ENCODE results near the gene GLI1. TPM values are rescaled to one million over a fixed set of nuclear protein-coding genes. Genes with fewer than 3 reads are reported as not detected.
"Not testable (repeated sequence)": the region's sequence is repeated elsewhere in the genome, so short reads cannot be mapped to it uniquely, and the experiment has no call there.

Gene GLI1
- total and polyA plus RNA-seq, 4 donors = 0.74 to 5.7 (median 2.1) TPM

DNA sequence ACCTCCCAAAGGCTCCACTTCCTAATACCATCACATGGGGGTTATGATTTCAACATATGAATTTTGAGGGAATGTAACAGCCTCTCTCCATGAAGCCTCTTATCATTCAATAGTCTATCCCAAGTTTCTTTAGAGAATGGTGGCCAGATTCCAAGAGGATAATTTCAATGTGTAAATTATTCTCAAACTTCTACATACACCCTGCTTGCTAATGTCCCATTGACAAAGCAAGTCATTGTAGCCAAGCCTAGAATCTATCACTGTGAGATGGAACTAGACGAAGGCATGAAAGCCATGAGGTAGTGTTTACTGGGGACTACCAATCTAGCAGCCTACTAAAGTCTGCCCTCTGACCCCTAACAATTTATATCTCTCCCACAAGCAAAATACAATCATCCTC is 21.2 kb upstream of the GLI1 start:
- no peaks in the 10 kb centered on the region for H3K9me3 ChIP-seq (ENCODE audit: control insufficient read depth in 4 of 4, insufficient read depth in 3 of 4, low read length in 3 of 4)
- H3K27ac ChIP-seq (ENCODE audit: low read depth in 1 of 2, low read length in 1 of 2) = no peak overlapping the region
- TF ChIP-seq, protein P1, sequence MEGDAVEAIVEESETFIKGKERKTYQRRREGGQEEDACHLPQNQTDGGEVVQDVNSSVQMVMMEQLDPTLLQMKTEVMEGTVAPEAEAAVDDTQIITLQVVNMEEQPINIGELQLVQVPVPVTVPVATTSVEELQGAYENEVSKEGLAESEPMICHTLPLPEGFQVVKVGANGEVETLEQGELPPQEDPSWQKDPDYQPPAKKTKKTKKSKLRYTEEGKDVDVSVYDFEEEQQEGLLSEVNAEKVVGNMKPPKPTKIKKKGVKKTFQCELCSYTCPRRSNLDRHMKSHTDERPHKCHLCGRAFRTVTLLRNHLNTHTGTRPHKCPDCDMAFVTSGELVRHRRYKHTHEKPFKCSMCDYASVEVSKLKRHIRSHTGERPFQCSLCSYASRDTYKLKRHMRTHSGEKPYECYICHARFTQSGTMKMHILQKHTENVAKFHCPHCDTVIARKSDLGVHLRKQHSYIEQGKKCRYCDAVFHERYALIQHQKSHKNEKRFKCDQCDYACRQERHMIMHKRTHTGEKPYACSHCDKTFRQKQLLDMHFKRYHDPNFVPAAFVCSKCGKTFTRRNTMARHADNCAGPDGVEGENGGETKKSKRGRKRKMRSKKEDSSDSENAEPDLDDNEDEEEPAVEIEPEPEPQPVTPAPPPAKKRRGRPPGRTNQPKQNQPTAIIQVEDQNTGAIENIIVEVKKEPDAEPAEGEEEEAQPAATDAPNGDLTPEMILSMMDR (IDR thresholded peaks at IDR 0.05; ENCODE audit: control extremely low read depth, extremely low read depth) = no peak
- H3K4me1 ChIP-seq (ENCODE audit: control insufficient read depth in 5 of 5, insufficient read depth in 5 of 5, low read length in 5 of 5) = peaks cover 0 to 3% (median 0%) of the 10 kb centered on the region in 5 donors
- ATAC-seq (ENCODE audit: insufficient read depth, low FRiP score) (no peak), DNase-seq (no peak)
- no peaks in the 10 kb centered on the region for H3K27me3 ChIP-seq (ENCODE audit: control insufficient read depth in 3 of 3, insufficient read depth in 3 of 3, low read length in 2 of 3)
- H3K4me3 ChIP-seq = no peak overlapping the region
- H3K36me3 ChIP-seq (ENCODE audit: control insufficient read depth in 4 of 4, insufficient read depth in 4 of 4, low read length in 4 of 4) = no peaks in the 10 kb centered on the region
- no peak overlapping the region for H3K9ac ChIP-seq (ENCODE audit: insufficient read depth in 1 of 2, low read length in 2 of 2)
- WGBS, 2 donors = 90 to 95% methylated on average over 1 of the region's 1 CpG

DNA sequence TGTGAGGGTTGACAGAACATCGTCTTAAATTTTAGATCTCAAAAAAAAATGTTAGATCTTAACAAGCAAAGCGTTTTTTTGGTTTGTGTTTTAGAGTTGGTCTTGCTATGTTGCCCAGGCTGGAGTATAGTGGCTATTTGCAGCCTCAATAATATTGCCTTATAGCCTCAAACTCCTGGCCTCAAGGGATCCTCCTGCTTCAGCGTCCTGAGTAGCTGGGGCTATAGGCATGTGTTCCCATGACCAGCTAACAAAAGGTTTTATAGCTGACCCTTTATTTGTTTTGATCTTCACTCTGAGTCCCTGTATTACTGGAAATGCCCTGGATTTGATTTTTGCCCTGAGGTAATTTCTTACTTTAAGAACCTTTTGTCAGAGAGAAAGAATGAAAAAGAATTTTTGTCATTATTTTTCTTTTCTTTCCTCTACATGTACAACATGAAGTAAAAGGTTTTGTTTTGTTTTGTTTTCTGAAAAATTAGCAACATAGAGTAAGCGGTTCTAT is 19.8 kb upstream of the GLI1 start:
- Histone ChIP-seq H3K9me3 (ENCODE audit: control insufficient read depth in 4 of 4, insufficient read depth in 3 of 4, low read length in 3 of 4) (no peaks in the 10 kb centered on the region), H3K36me3 (ENCODE audit: control insufficient read depth in 4 of 4, insufficient read depth in 4 of 4, low read length in 4 of 4) (no peaks in the 10 kb centered on the region), H3K27me3 (ENCODE audit: control insufficient read depth in 3 of 3, insufficient read depth in 3 of 3, low read length in 2 of 3) (no peaks in the 10 kb centered on the region), H3K4me1 (ENCODE audit: control insufficient read depth in 5 of 5, insufficient read depth in 5 of 5, low read length in 5 of 5) (peaks cover 0 to 2% (median 0%) of the 10 kb centered on the region in 5 donors), H3K4me3 (no peak overlapping the region), H3K9ac (ENCODE audit: insufficient read depth in 1 of 2, low read length in 2 of 2) (no peak overlapping the region), H3K27ac (ENCODE audit: low read depth in 1 of 2, low read length in 1 of 2) (no peak overlapping the region)
- ATAC-seq (ENCODE audit: insufficient read depth, low FRiP score) (no peak), DNase-seq (no peak)
- 82 to 91% methylated on average over 4 of the region's 4 CpGs for WGBS, 2 donors
- TF ChIP-seq, protein P1 (IDR thresholded peaks at IDR 0.05; ENCODE audit: control extremely low read depth, extremely low read depth) = no peak

DNA sequence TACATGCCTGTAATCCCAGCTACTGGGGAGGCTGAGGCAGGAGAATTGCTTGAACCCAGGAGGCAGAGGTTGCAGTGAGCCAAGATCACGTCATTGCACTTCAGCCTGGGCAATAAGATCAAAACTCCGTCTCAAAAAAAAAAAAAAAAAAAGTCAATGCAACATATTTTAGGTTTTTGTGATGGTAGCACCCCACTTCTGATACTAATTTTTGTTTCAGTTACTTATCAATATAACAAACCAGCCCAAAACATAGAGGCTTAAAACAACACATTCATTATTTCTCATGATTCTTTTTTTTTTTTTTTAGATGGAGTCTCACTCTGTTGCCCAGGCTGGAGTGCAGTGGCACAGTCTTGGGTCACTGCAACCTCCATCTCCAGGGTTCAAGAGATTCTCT is 18.2 kb upstream of the GLI1 start:
- H3K27me3 ChIP-seq (ENCODE audit: control insufficient read depth in 3 of 3, insufficient read depth in 3 of 3, low read length in 2 of 3); H3K27ac ChIP-seq (ENCODE audit: low read depth in 1 of 2, low read length in 1 of 2); ATAC-seq (ENCODE audit: insufficient read depth, low FRiP score); H3K9ac ChIP-seq (ENCODE audit: insufficient read depth in 1 of 2, low read length in 2 of 2); H3K4me1 ChIP-seq (ENCODE audit: control insufficient read depth in 5 of 5, insufficient read depth in 5 of 5, low read length in 5 of 5); H3K4me3 ChIP-seq; H3K36me3 ChIP-seq (ENCODE audit: control insufficient read depth in 4 of 4, insufficient read depth in 4 of 4, low read length in 4 of 4); H3K9me3 ChIP-seq (ENCODE audit: control insufficient read depth in 4 of 4, insufficient read depth in 3 of 4, low read length in 3 of 4); DNase-seq: not testable (repeated sequence)
- WGBS, 2 donors = 95 to 100% methylated on average over 2 of the region's 2 CpGs

DNA sequence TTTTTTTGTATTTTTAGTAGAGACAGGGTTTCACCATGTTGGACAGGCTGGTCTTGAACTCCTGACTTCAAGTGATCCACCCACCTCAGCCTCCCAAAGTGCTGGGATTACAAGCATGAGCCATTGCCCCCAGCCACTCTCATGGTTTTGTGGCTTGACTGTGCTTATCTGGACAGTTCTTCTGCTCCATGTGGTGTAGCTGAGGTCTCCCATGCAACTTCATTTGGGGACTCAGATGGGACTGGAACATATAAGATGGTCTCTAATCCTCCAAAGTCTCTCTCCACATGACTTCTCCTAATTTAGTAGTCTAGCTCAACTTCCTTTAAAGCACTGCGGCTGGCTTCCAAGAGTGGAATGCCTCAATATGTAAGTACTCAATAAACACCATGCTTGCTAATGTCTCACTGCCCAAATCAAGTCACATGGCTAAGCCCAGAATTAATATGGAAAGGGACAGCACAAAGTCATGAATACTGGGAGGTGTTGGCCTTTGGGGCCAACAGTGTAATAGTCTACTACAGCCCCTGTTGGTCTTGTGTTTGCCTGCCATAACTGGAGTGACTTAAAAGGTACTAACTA is 17.6 kb upstream of the GLI1 start:
- Histone ChIP-seq H3K4me1 (ENCODE audit: control insufficient read depth in 5 of 5, insufficient read depth in 5 of 5, low read length in 5 of 5) (peaks cover 0 to under 1% (median 0%) of the 10 kb centered on the region in 5 donors), H3K9me3 (ENCODE audit: control insufficient read depth in 4 of 4, insufficient read depth in 3 of 4, low read length in 3 of 4) (no peaks in the 10 kb centered on the region), H3K27me3 (ENCODE audit: control insufficient read depth in 3 of 3, insufficient read depth in 3 of 3, low read length in 2 of 3) (no peaks in the 10 kb centered on the region), H3K27ac (ENCODE audit: low read depth in 1 of 2, low read length in 1 of 2) (no peak overlapping the region), H3K9ac (ENCODE audit: insufficient read depth in 1 of 2, low read length in 2 of 2) (no peak overlapping the region), H3K36me3 (ENCODE audit: control insufficient read depth in 4 of 4, insufficient read depth in 4 of 4, low read length in 4 of 4) (no peaks in the 10 kb centered on the region), H3K4me3 (no peak overlapping the region)
- WGBS, 2 donors = 30 to 37% methylated on average over 1 of the region's 1 CpG
- ATAC-seq (ENCODE audit: insufficient read depth, low FRiP score) (no peak), DNase-seq (peak in 1 of 3 donors; percentile 26)
- TF ChIP-seq, protein P1 (IDR thresholded peaks at IDR 0.05; ENCODE audit: control extremely low read depth, extremely low read depth) = no peak

DNA sequence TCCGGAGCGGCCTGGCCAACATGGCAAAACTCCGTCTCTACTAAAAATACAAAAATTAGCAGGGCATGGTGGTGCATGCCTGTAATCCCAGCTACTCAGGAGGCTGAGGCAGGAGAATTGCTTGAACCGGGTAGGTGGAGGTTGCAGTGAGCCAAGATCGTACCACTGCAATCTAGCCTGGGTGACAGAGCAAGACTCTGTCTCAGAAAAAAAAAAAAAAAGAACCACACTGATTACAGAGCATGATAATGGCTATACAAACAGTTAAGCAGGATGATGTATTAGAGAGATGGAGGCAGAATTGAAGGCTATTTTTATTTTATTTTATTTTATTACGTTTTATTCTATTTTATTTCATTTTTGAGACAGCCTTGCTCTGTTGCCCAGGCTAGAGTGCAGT is 15.2 kb upstream of the GLI1 start:
- H3K4me3 ChIP-seq; H3K36me3 ChIP-seq (ENCODE audit: control insufficient read depth in 4 of 4, insufficient read depth in 4 of 4, low read length in 4 of 4); DNase-seq; H3K9me3 ChIP-seq (ENCODE audit: control insufficient read depth in 4 of 4, insufficient read depth in 3 of 4, low read length in 3 of 4); ATAC-seq (ENCODE audit: insufficient read depth, low FRiP score); H3K4me1 ChIP-seq (ENCODE audit: control insufficient read depth in 5 of 5, insufficient read depth in 5 of 5, low read length in 5 of 5); H3K27ac ChIP-seq (ENCODE audit: low read depth in 1 of 2, low read length in 1 of 2); H3K9ac ChIP-seq (ENCODE audit: insufficient read depth in 1 of 2, low read length in 2 of 2); H3K27me3 ChIP-seq (ENCODE audit: control insufficient read depth in 3 of 3, insufficient read depth in 3 of 3, low read length in 2 of 3): not testable (repeated sequence)
- 87 to 95% methylated on average over 6 of the region's 6 CpGs for WGBS, 2 donors
